Dedifferentiated amniotic fluid mesenchymal stem cell (primary cell): Measurements from ENCODE around the gene TNFSF8.

Experiments
- DNase-seq: peaks from one replicate; pipeline ENCODE4 v3.0.0-alpha.2; 2016; ENCODE audit errors: extremely low spot score

The TNFSF8 gene

GRCh38 chr9:114930056-114930812 is at the start of gene TNFSF8:
Gene TNFSF8 (minus strand): TSS chr9:114930591. CDS start chr9:114930303, 288 bp downstream.
- no peak for DNase-seq

- no peak for DNase-seq
Measured at GRCh38 chr9:114973216-114973615, 42.8 kb upstream of the TNFSF8 start.

- no peak for DNase-seq
Measured at GRCh38 chr9:114972510-114973136, 42.2 kb upstream of the TNFSF8 start.

- DNase-seq = no peak
Measured at GRCh38 chr9:114969269-114969668, 38.9 kb upstream of the TNFSF8 start.

GRCh38 chr9:114968671-114969070 is 38.3 kb upstream of the TNFSF8 start:
- DNase-seq = peak; percentile 24

GRCh38 chr9:114965564-114965963 is 35.2 kb upstream of the TNFSF8 start:
- no peak for DNase-seq

- DNase-seq = no peak
Measured at GRCh38 chr9:114962809-114963208, 32.4 kb upstream of the TNFSF8 start.

GRCh38 chr9:114960276-114960675 is 29.9 kb upstream of the TNFSF8 start:
- DNase-seq = no peak

GRCh38 chr9:114958844-114959235 is 28.4 kb upstream of the TNFSF8 start:
- DNase-seq = no peak

- no peak for DNase-seq
Measured at GRCh38 chr9:114958021-114958843, 27.8 kb upstream of the TNFSF8 start.

GRCh38 chr9:114957558-114957957 is 27.2 kb upstream of the TNFSF8 start:
- no peak for DNase-seq

GRCh38 chr9:114954956-114955582 is 24.7 kb upstream of the TNFSF8 start:
- DNase-seq = no peak

GRCh38 chr9:114953959-114954358 is 23.6 kb upstream of the TNFSF8 start:
- DNase-seq = peak; percentile 76

- no peak for DNase-seq
Measured at GRCh38 chr9:114953046-114953445, 22.7 kb upstream of the TNFSF8 start.

- DNase-seq = no peak
Measured at GRCh38 chr9:114950761-114951160, 20.4 kb upstream of the TNFSF8 start.

- DNase-seq = no peak
Measured at GRCh38 chr9:114947058-114947457, 16.7 kb upstream of the TNFSF8 start.

- no peak for DNase-seq
Measured at GRCh38 chr9:114945616-114946412, 15.4 kb upstream of the TNFSF8 start.

- no peak for DNase-seq
Measured at GRCh38 chr9:114941376-114941775, 11.0 kb upstream of the TNFSF8 start.

GRCh38 chr9:114938687-114939575 is 8.5 kb upstream of the TNFSF8 start:
- peak; percentile 42 for DNase-seq

GRCh38 chr9:114937516-114937915 is 7.1 kb upstream of the TNFSF8 start:
- no peak for DNase-seq
